GM19025 (cell line): ENCODE data around the gene LRP3.
"Not testable (repeated sequence)": the region's sequence is repeated elsewhere in the genome, so short reads cannot be mapped to it uniquely, and the experiment has no call there.

Experiments used
- ATAC-seq: cut with Tn5 transposase; IDR thresholded peaks from one replicate; pipeline ENCODE4 v1.9.1; 2021; ENCODE audit warnings: mild to moderate bottlenecking, low read depth, moderate library complexity; ENCODE audit not compliant: unreplicated experiment

The LRP3 gene

GRCh38 chr19:33201886-33202545, 7.9 kb downstream of the LRP3 start:
- ATAC-seq, result no peak

GRCh38 chr19:33202546-33203507, 8.7 kb downstream of the LRP3 start:
- no peak for ATAC-seq

GRCh38 chr19:33203529-33203928, 9.4 kb downstream of the LRP3 start:
- no peak for ATAC-seq

GRCh38 chr19:33204136-33204973, 10.2 kb downstream of the LRP3 start:
- no peak for ATAC-seq

- ATAC-seq, result no peak
Measured at GRCh38 chr19:33205110-33205509, 11.0 kb downstream of the LRP3 start.

- ATAC-seq, result no peak
Measured at GRCh38 chr19:33205531-33206260, 11.6 kb downstream of the LRP3 start.

- no peak for ATAC-seq
Measured at GRCh38 chr19:33206261-33207039, 12.3 kb downstream of the LRP3 start.

GRCh38 chr19:33207040-33207620, 13.0 kb downstream of the LRP3 start:
- ATAC-seq, result no peak

- no peak for ATAC-seq
Measured at GRCh38 chr19:33207903-33208302, 13.8 kb downstream of the LRP3 start.

GRCh38 chr19:33208371-33208895, 14.3 kb downstream of the LRP3 start:
- no peak for ATAC-seq

- ATAC-seq, result no peak
Measured at GRCh38 chr19:33208904-33209849, 15.0 kb downstream of the LRP3 start.

- ATAC-seq, result not testable (repeated sequence)
Measured at GRCh38 chr19:33209850-33210230, 15.7 kb downstream of the LRP3 start.

GRCh38 chr19:33210266-33210940, 16.3 kb downstream of the LRP3 start:
- no peak for ATAC-seq

GRCh38 chr19:33211794-33212435, 17.8 kb downstream of the LRP3 start:
- no peak for ATAC-seq

GRCh38 chr19:33212436-33213172, 18.5 kb downstream of the LRP3 start:
- ATAC-seq, result no peak

- ATAC-seq, result no peak
Measured at GRCh38 chr19:33214596-33214995, 20.5 kb downstream of the LRP3 start.
